ENCODE measurements around the gene GALNT13.

The GALNT13 gene

GRCh38 chr2:153944800-153945199 lies 73.1 kb downstream of the GALNT13 start:
- no peak for DNase-seq (ENCODE audit: low read depth)

GRCh38 chr2:153946036-153946435 lies 74.3 kb downstream of the GALNT13 start:
- DNase-seq (ENCODE audit: low read depth) = no peak

GRCh38 chr2:153953761-153954160 lies 82.0 kb downstream of the GALNT13 start:
- DNase-seq (ENCODE audit: low read depth) = no peak

GRCh38 chr2:153963256-153963655 lies 91.5 kb downstream of the GALNT13 start:
- DNase-seq (ENCODE audit: low read depth) = no peak

- no peak for DNase-seq (ENCODE audit: low read depth)
Observed at GRCh38 chr2:153967248-153967973, 95.7 kb downstream of the GALNT13 start.

GRCh38 chr2:153971250-153971649 lies 99.5 kb downstream of the GALNT13 start:
- no peak for DNase-seq (ENCODE audit: low read depth)

GRCh38 chr2:153971855-153972254 lies 100.1 kb downstream of the GALNT13 start:
- no peak for DNase-seq (ENCODE audit: low read depth)

- no peak for DNase-seq (ENCODE audit: low read depth)
Observed at GRCh38 chr2:153972412-153972811, 100.7 kb downstream of the GALNT13 start.

- DNase-seq (ENCODE audit: low read depth) = no peak
Observed at GRCh38 chr2:153986488-153987229, 114.9 kb downstream of the GALNT13 start.

GRCh38 chr2:153990771-153991170 lies 119.0 kb downstream of the GALNT13 start:
- DNase-seq (ENCODE audit: low read depth) = no peak

GRCh38 chr2:154013514-154013913 lies 141.8 kb downstream of the GALNT13 start:
- DNase-seq (ENCODE audit: low read depth) = no peak

GRCh38 chr2:154015233-154015632 lies 143.5 kb downstream of the GALNT13 start:
- no peak for DNase-seq (ENCODE audit: low read depth)

- DNase-seq (ENCODE audit: low read depth) = no peak
Observed at GRCh38 chr2:154029504-154029903, 157.8 kb downstream of the GALNT13 start.

- no peak for DNase-seq (ENCODE audit: low read depth)
Observed at GRCh38 chr2:154032220-154032619, 160.5 kb downstream of the GALNT13 start.

- no peak for DNase-seq (ENCODE audit: low read depth)
Observed at GRCh38 chr2:154046493-154046892, 174.8 kb downstream of the GALNT13 start.

GRCh38 chr2:154048905-154049304 lies 177.2 kb downstream of the GALNT13 start:
- DNase-seq (ENCODE audit: low read depth) = no peak

GRCh38 chr2:154049561-154049960 lies 177.8 kb downstream of the GALNT13 start:
- no peak for DNase-seq (ENCODE audit: low read depth)

GRCh38 chr2:154067124-154067523 lies 195.4 kb downstream of the GALNT13 start:
- no peak for DNase-seq (ENCODE audit: low read depth)

- DNase-seq (ENCODE audit: low read depth) = no peak
Observed at GRCh38 chr2:154078926-154079325, 207.2 kb downstream of the GALNT13 start.

- no peak for DNase-seq (ENCODE audit: low read depth)
Observed at GRCh38 chr2:154092571-154092970, 220.8 kb downstream of the GALNT13 start.

GRCh38 chr2:154093856-154094255 lies 222.1 kb downstream of the GALNT13 start:
- DNase-seq (ENCODE audit: low read depth) = no peak

GRCh38 chr2:154097833-154098398 lies 226.2 kb downstream of the GALNT13 start:
- no peak for DNase-seq (ENCODE audit: low read depth)

- no peak for DNase-seq (ENCODE audit: low read depth)
Observed at GRCh38 chr2:154120706-154121105, 249.0 kb downstream of the GALNT13 start.
